GM13976 (cell line): ENCODE results near the gene S100A5.

ENCODE experiments used
- DNase-seq: peaks from one replicate; pipeline ENCODE4 v3.0.0; 2012; ENCODE audit warnings: low spot score
- CTCF ChIP-seq: IDR thresholded peaks from 2 replicates; pipeline ENCODE4 v1.5.1; 2012; ENCODE audit warnings: borderline replicate concordance, mild to moderate bottlenecking; ENCODE audit not compliant: insufficient read depth; ENCODE audit errors: extremely low read depth, missing control alignments, control extremely low read depth
- in situ Hi-C: fragments of 300-500 bp; cut with MboI; formaldehyde crosslinking; loops from one replicate; pipeline ENCODE4 v1.12.0; 2022; ENCODE audit warnings: low sequenced_read_pairs, mixed read lengths, inconsistent platforms; ENCODE audit not compliant: unreplicated experiment

S100A5 gene

GRCh38 chr1:153560241-153560640 is 19.5 kb upstream of the S100A5 start:
- TF ChIP-seq CTCF, result no peak
- in situ Hi-C loops, result no loop called here
- DNase-seq, result no peak

GRCh38 chr1:153557877-153558276 is 17.1 kb upstream of the S100A5 start:
- no peak for DNase-seq
- in situ Hi-C loops, result no loop called here
- no peak for TF ChIP-seq CTCF

GRCh38 chr1:153556348-153556747 is 15.6 kb upstream of the S100A5 start:
- no peak for TF ChIP-seq CTCF
- in situ Hi-C loops, result no loop called here
- no peak for DNase-seq

- in situ Hi-C loops, result no loop called here
- no peak for TF ChIP-seq CTCF
- DNase-seq, result no peak
Measured at GRCh38 chr1:153553830-153554541, 13.3 kb upstream of the S100A5 start.

GRCh38 chr1:153553096-153553495 is 12.4 kb upstream of the S100A5 start:
- TF ChIP-seq CTCF, result no peak
- in situ Hi-C loops, result no loop called here
- DNase-seq, result no peak

GRCh38 chr1:153552335-153552734 is 11.6 kb upstream of the S100A5 start:
- TF ChIP-seq CTCF, result no peak
- no peak for DNase-seq
- in situ Hi-C loops, result no loop called here
